Neural cell (in vitro differentiated cells): ENCODE measurements around the gene PDCD4.

Experiments
- CTCF ChIP-seq: fragments of 450-650 bp; IDR thresholded peaks from 2 replicates; pipeline ENCODE4 v1.5.1; 2014; ENCODE audit warnings: antibody characterized with exemption, mild to moderate bottlenecking, moderate library complexity; ENCODE audit not compliant: poor library complexity, severe bottlenecking
- EP300 ChIP-seq: fragments of 450-650 bp; conservative IDR thresholded peaks from 2 replicates; pipeline ENCODE4 v1.6.1; 2014; ENCODE audit warnings: antibody characterized with exemption, mild to moderate bottlenecking, moderate library complexity; ENCODE audit not compliant: poor library complexity, severe bottlenecking
- EZH2 ChIP-seq: fragments of 200-600, 300-800 bp; shearing (Covaris generic), sonication (generic); IDR thresholded peaks from 2 replicates; pipeline ENCODE4 v1.6.1; 2014; ENCODE audit warnings: antibody characterized with exemption, low read length, borderline replicate concordance, mild to moderate bottlenecking; ENCODE audit not compliant: insufficient read depth, poor library complexity, severe bottlenecking
- RAD21 ChIP-seq: fragments of 450-650 bp; conservative IDR thresholded peaks from 2 replicates; pipeline ENCODE4 v1.6.1; 2014; ENCODE audit warnings: antibody characterized with exemption, mild to moderate bottlenecking, moderate library complexity
- REST ChIP-seq: IDR thresholded peaks from 2 replicates; pipeline ENCODE4 v1.6.1; 2012; ENCODE audit warnings: borderline replicate concordance

- no peak for TF ChIP-seq EZH2
- TF ChIP-seq CTCF = no peak
- no peak for TF ChIP-seq RAD21
- no peak for TF ChIP-seq REST
- no peak for TF ChIP-seq EP300
Measured at GRCh38 chr10:110932505-110933180, 60.9 kb downstream of the PDCD4 start.
